Ovary (tissue), 3 donors: Measurements from ENCODE around the gene PRPS1L1.

Source experiments
- CTCF ChIP-seq, 3 donors: fragments of 450-650 bp in 2 of 3; fragments of 200-600 bp in 1 of 3; IDR thresholded peaks; one replicate each; pipeline versions ENCODE4 v1.5.1 to v1.8.0; 2016 to 2022; ENCODE audit warnings: antibody characterized with exemption in 3 of 3, mild to moderate bottlenecking in 1 of 3
- EP300 ChIP-seq: sonication (generic); formaldehyde crosslinking; IDR thresholded peaks from one replicate; pipeline ENCODE4 v1.6.1; 2017; ENCODE audit warnings: antibody characterized with exemption
- POLR2A ChIP-seq: fragments of 450-650 bp; IDR thresholded peaks from one replicate; pipeline ENCODE4 v1.6.1; 2017; ENCODE audit warnings: antibody characterized with exemption, mild to moderate bottlenecking, moderate library complexity
- donor health status: DM: no; HTN: no; CAD: no.

GRCh38 chr7:17988141-17988540 is 39.5 kb downstream of the PRPS1L1 start:
- TF ChIP-seq EP300 (no peak), CTCF (IDR thresholded peaks at IDR 0.05) (no peak), POLR2A (no peak)
